Right ventricle myocardium superior (tissue), 1 donor: Measurements from ENCODE around the gene SMIM33. TPM values are rescaled to one million over a fixed set of nuclear protein-coding genes. Genes with fewer than 3 reads are reported as not detected.
A peak's percentile ranks its signal among the peaks of the same experiment; 100 is the strongest.
"Not testable (repeated sequence)": the region's sequence is repeated elsewhere in the genome, so short reads cannot be mapped to it uniquely, and the experiment has no call there.

Experiments used
- ATAC-seq: fragments of 200-7000 bp; cut with Tn5 transposase; one replicate; pipeline ENCODE4 v1.9.1; 2020; ENCODE audit warnings: mild to moderate bottlenecking; ENCODE audit not compliant: poor library complexity
- DNase-seq: peaks from one replicate; pipeline ENCODE4 v3.0.0-alpha.2; 2020
- intact Hi-C: fragments of 100-400 bp; cut with DNase I; formaldehyde crosslinking; loops from one replicate; pipeline ENCODE4 v1.11.2; 2022
- total RNA-seq: library from RNA; stranded (reverse); fragmentation: NEBNext Ultra II Directional; extraction: Animal tissue kit (Norgen Biotek cat#: 25700); gene quantifications from one replicate; pipeline ENCODE4 v1.2.1, GENCODE V29; 2021
- donor health status: DM: no; HTN: yes; CAD: no; lungs with severe emphysema.

SMIM33 gene
- total RNA-seq, 1 donor from 2014 or later: not detected

- intact Hi-C loops: no loop called here
- no peak for ATAC-seq
- no peak for DNase-seq
Observed at GRCh38 chr5:139475865-139476617, 5.2 kb downstream of the SMIM33 start.

GRCh38 chr5:139478657-139479423, 8.0 kb downstream of the SMIM33 start:
- DNase-seq, intact Hi-C loops: not testable (repeated sequence)

GRCh38 chr5:139479729-139480128, 8.9 kb downstream of the SMIM33 start:
- DNase-seq, intact Hi-C loops, ATAC-seq: not testable (repeated sequence)

More at GRCh38 chr5:139478657-139479423, 8.0 kb downstream of the SMIM33 start:
- not testable (repeated sequence) for ATAC-seq

GRCh38 chr5:139481122-139481533, 10.3 kb downstream of the SMIM33 start:
- ATAC-seq (peak; percentile 23), DNase-seq (peak; percentile 70)
- intact Hi-C loops: no loop called here

- ATAC-seq (peak; percentile 55), DNase-seq (no peak)
- intact Hi-C loops: no loop called here
Observed at GRCh38 chr5:139481580-139482049, 10.8 kb downstream of the SMIM33 start.

GRCh38 chr5:139482050-139482889, 11.5 kb downstream of the SMIM33 start, which contains the start of gene STING1:
Gene STING1 (minus strand): TSS chr5:139482758. CDS start chr5:139481704, 1,054 bp downstream.
- intact Hi-C loops: no loop called here

GRCh38 chr5:139482890-139483208, 12.0 kb downstream of the SMIM33 start:
- ATAC-seq, intact Hi-C loops: not testable (repeated sequence)
- DNase-seq: peak; percentile 74

More at GRCh38 chr5:139482050-139482889, 11.5 kb downstream of the SMIM33 start, which contains the start of gene STING1:
- DNase-seq (peak; percentile 88), ATAC-seq (peak; percentile 84)

- ATAC-seq (no peak), DNase-seq (no peak)
- intact Hi-C loops: no loop called here
Observed at GRCh38 chr5:139486201-139486600, 15.4 kb downstream of the SMIM33 start.

GRCh38 chr5:139488260-139488659, 17.5 kb downstream of the SMIM33 start:
- ATAC-seq: peak; percentile 50
- peak; percentile 71 for DNase-seq
- intact Hi-C loops: no loop called here

GRCh38 chr5:139492700-139493192, 21.9 kb downstream of the SMIM33 start:
- DNase-seq (no peak), ATAC-seq (peak; percentile 75)
- intact Hi-C loops: no loop called here

- DNase-seq: no peak
- intact Hi-C loops: no loop called here
- ATAC-seq: no peak
Observed at GRCh38 chr5:139494256-139494655, 23.5 kb downstream of the SMIM33 start.

- intact Hi-C loops: no loop called here
- DNase-seq: no peak
- no peak for ATAC-seq
Observed at GRCh38 chr5:139494832-139495231, 24.0 kb downstream of the SMIM33 start.

- ATAC-seq (peak; percentile 41), DNase-seq (no peak)
- intact Hi-C loops: no loop called here
Observed at GRCh38 chr5:139495638-139496435, 25.0 kb downstream of the SMIM33 start.

- intact Hi-C loops: no loop called here
- ATAC-seq (no peak), DNase-seq (no peak)
Observed at GRCh38 chr5:139501381-139501780, 30.6 kb downstream of the SMIM33 start.

- ATAC-seq, DNase-seq, intact Hi-C loops: not testable (repeated sequence)
Observed at GRCh38 chr5:139503036-139503817, 32.4 kb downstream of the SMIM33 start.

- ATAC-seq, intact Hi-C loops, DNase-seq: not testable (repeated sequence)
Observed at GRCh38 chr5:139503879-139504278, 33.1 kb downstream of the SMIM33 start.

- DNase-seq, ATAC-seq, intact Hi-C loops: not testable (repeated sequence)
Observed at GRCh38 chr5:139504722-139505121, 33.9 kb downstream of the SMIM33 start.
